HepG2 (cell line): ENCODE data around the gene DEPDC1B. TPM values are rescaled to one million over a fixed set of nuclear protein-coding genes. Genes with fewer than 3 reads are reported as not detected.
A peak's percentile ranks its signal among the peaks of the same experiment; 100 is the strongest.

Experiments used
- AHDC1 ChIP-seq: sonication (generic); formaldehyde crosslinking; IDR thresholded peaks from 2 replicates; pipeline ENCODE4 v1.5.1; 2020; ENCODE audit warnings: mild to moderate bottlenecking, missing genetic modification reagents, borderline replicate concordance
- ARID5B ChIP-seq: IDR thresholded peaks from 2 replicates; pipeline ENCODE4 v1.4.0; 2020; ENCODE audit warnings: mild to moderate bottlenecking, missing genetic modification reagents
- HNF1A ChIP-seq, 2 experiments: sonication (generic) in 1 of 2; formaldehyde crosslinking in 1 of 2; IDR thresholded peaks; 2 replicates each; pipeline versions ENCODE4 v1.4.0 to v1.6.1; 2016 to 2020; ENCODE audit warnings: borderline replicate concordance in 1 of 2, low read depth in 1 of 2, mild to moderate bottlenecking in 1 of 2, missing genetic modification reagents in 1 of 2
- KDM2A ChIP-seq: sonication (generic); formaldehyde crosslinking; IDR thresholded peaks from 2 replicates; pipeline ENCODE4 v1.4.0; 2020; ENCODE audit warnings: low read depth, missing genetic modification reagents, borderline replicate concordance
- NFIB ChIP-seq: sonication (generic); formaldehyde crosslinking; IDR thresholded peaks from 2 replicates; pipeline ENCODE4 v1.9.0; 2021; ENCODE audit warnings: missing genetic modification reagents, mild to moderate bottlenecking, borderline replicate concordance
- POLR2A ChIP-seq, 2 experiments: IDR thresholded peaks; 2 replicates each; pipeline ENCODE4 v1.6.1; 2011; ENCODE audit warnings: low read depth in 2 of 2, low read length in 2 of 2, mild to moderate bottlenecking in 1 of 2, moderate library complexity in 1 of 2; ENCODE audit not compliant: insufficient read depth in 1 of 2
- SNAPC2 ChIP-seq: sonication (generic); formaldehyde crosslinking; IDR thresholded peaks from 2 replicates; pipeline ENCODE4 v1.8.1; 2022; ENCODE audit warnings: mild to moderate bottlenecking, missing genetic modification reagents
- SRSF9 ChIP-seq: fragments of 200-400 bp; formaldehyde crosslinking; IDR thresholded peaks from 2 replicates; pipeline ENCODE4 v1.6.1; 2018; ENCODE audit warnings: borderline replicate concordance, mild to moderate bottlenecking, low read depth, low read length; ENCODE audit not compliant: insufficient read depth, poor library complexity, severe bottlenecking
- TAF1 ChIP-seq: sonication (generic); formaldehyde crosslinking; IDR thresholded peaks from 2 replicates; pipeline ENCODE4 v1.4.0; 2020; ENCODE audit warnings: missing genetic modification reagents
- ZIK1 ChIP-seq: sonication (generic); formaldehyde crosslinking; IDR thresholded peaks from 2 replicates; pipeline ENCODE4 v1.5.0; 2020; ENCODE audit warnings: mild to moderate bottlenecking, low read depth, missing genetic modification reagents, borderline replicate concordance
- ZNF121 ChIP-seq: sonication (generic); formaldehyde crosslinking; IDR thresholded peaks from 2 replicates; pipeline ENCODE4 v1.5.0; 2020; ENCODE audit warnings: mild to moderate bottlenecking, missing genetic modification reagents
- ZNF17 ChIP-seq: sonication (generic); formaldehyde crosslinking; IDR thresholded peaks from 2 replicates; pipeline ENCODE4 v1.5.0; 2020; ENCODE audit warnings: mild to moderate bottlenecking, missing genetic modification reagents
- ZNF510 ChIP-seq: sonication (generic); formaldehyde crosslinking; IDR thresholded peaks from 2 replicates; pipeline ENCODE4 v1.4.0; 2020; ENCODE audit warnings: low read depth, mild to moderate bottlenecking, missing genetic modification reagents
- polyA plus RNA-seq, 8 experiments: library from polyadenylated mRNA; depleted of rRNA in 3 of 8; stranded (reverse) in 7 of 8; unstranded in 1 of 8; fragments of >200 nt; fragmentation: Illumina TruSeq in 4 of 8; extraction: Trizol in 4 of 8; gene quantifications; 2 replicates each; pipeline versions ENCODE4 v1.2.1 to v1.2.3, GENCODE V29; 2011 to 2016; ENCODE audit warnings: low read depth in 4 of 8, missing spikeins in 1 of 8, mixed read lengths in 1 of 8; ENCODE audit not compliant: insufficient read depth in 1 of 8
- total RNA-seq, 5 experiments: library from RNA; depleted of rRNA; stranded (reverse); fragments of >200 nt; fragmentation: Illumina TruSeq; extraction: Trizol; gene quantifications; 2 replicates each; pipeline ENCODE4 v1.2.3, GENCODE V29; 2016; ENCODE audit warnings: low read depth in 1 of 5

Gene DEPDC1B
- total and polyA plus RNA-seq, 2 of the 13 experiments (the other 11 are each of a cell fraction or from before 2014, with no cell fraction given): 29.5 to 51.3 TPM

GRCh38 chr5:60671899-60672692 is 27.9 kb downstream of the DEPDC1B start (continued):
- peak; percentile 91 for TF ChIP-seq ARID5B (CRISPR knock-in tag)
- TF ChIP-seq HNF1A (IDR thresholded peaks at IDR 0.05; ENCODE audit: low read depth): peak; percentile 79
- peak; percentile 92 for TF ChIP-seq HNF1A (CRISPR knock-in tag; IDR thresholded peaks at IDR 0.05; ENCODE audit: borderline replicate concordance)
- no peak for TF ChIP-seq ZIK1 (CRISPR knock-in tag)
- TF ChIP-seq SNAPC2: no peak
- TF ChIP-seq KDM2A: no peak
- peak in 1 of 2 experiments; percentile 36; a peak in 2 of 4 replicates for TF ChIP-seq POLR2A (IDR thresholded peaks at IDR 0.05; ENCODE audit: insufficient read depth in 1 of 2, low read depth in 2 of 2, low read length in 2 of 2)
- TF ChIP-seq AHDC1 (CRISPR knock-in tag): peak; percentile 84; the same call in 1 of the 2 replicates
- TF ChIP-seq ZNF510 (CRISPR knock-in tag): no peak
- TF ChIP-seq TAF1 (CRISPR knock-in tag): no peak; the same call in 1 of the 2 replicates
- TF ChIP-seq SRSF9: no peak
- TF ChIP-seq ZNF121: peak; percentile 39; the same call in 1 of the 2 replicates
- no peak for TF ChIP-seq NFIB
- no peak for TF ChIP-seq ZNF17 (CRISPR knock-in tag)
